H9 (cell line): ENCODE measurements around the gene RIOK3. TPM values are rescaled to one million over a fixed set of nuclear protein-coding genes. Genes with fewer than 3 reads are reported as not detected.

Experiments
- DNase-seq: peaks from one replicate; pipeline ENCODE4 v3.0.0-alpha.2; 2017
- H2AFZ ChIP-seq: one replicate; pipeline ENCODE4 v1.6.1; 2013; ENCODE audit warnings: mild to moderate bottlenecking, low read length, control low read depth, moderate library complexity
- H2AK5ac ChIP-seq: 2 replicates; pipeline ENCODE4 v1.6.1; 2013; ENCODE audit warnings: low read length, control low read depth, mixed read lengths; ENCODE audit not compliant: insufficient read length
- H2BK120ac ChIP-seq: one replicate; pipeline ENCODE4 v1.6.1; 2013; ENCODE audit warnings: low read depth, mild to moderate bottlenecking, low read length, control low read depth, inconsistent platforms; ENCODE audit not compliant: poor library complexity, severe bottlenecking
- H2BK12ac ChIP-seq: 2 replicates; pipeline ENCODE4 v1.6.1; 2013; ENCODE audit warnings: low read length, control low read depth, mixed read lengths, low read depth; ENCODE audit not compliant: insufficient read length
- H2BK15ac ChIP-seq: 2 replicates; pipeline ENCODE4 v1.6.1; 2013; ENCODE audit warnings: low read depth, low read length, control low read depth
- H2BK20ac ChIP-seq: one replicate; pipeline ENCODE4 v1.6.1; 2013; ENCODE audit warnings: low read depth, mild to moderate bottlenecking, low read length, control low read depth, inconsistent platforms; ENCODE audit not compliant: poor library complexity, severe bottlenecking
- H2BK5ac ChIP-seq: 2 replicates; pipeline ENCODE4 v1.6.1; 2013; ENCODE audit warnings: low read length, control low read depth, mixed read lengths; ENCODE audit not compliant: insufficient read length
- H3K14ac ChIP-seq: 2 replicates; pipeline ENCODE4 v1.6.1; 2013; ENCODE audit warnings: low read length, control low read depth; ENCODE audit not compliant: insufficient read depth
- H3K18ac ChIP-seq: 2 replicates; pipeline ENCODE4 v1.6.1; 2013; ENCODE audit warnings: low read depth, mild to moderate bottlenecking, mixed read lengths, low read length, control low read depth; ENCODE audit not compliant: insufficient read length
- H3K23ac ChIP-seq: 2 replicates; pipeline ENCODE4 v1.6.1; 2013; ENCODE audit warnings: low read length, control low read depth, mixed read lengths, low read depth; ENCODE audit not compliant: insufficient read length
- H3K23me2 ChIP-seq: 2 replicates; pipeline ENCODE4 v1.6.1; 2013; ENCODE audit warnings: low read depth, mild to moderate bottlenecking, mixed read lengths, low read length, control low read depth; ENCODE audit not compliant: insufficient read length, poor library complexity, severe bottlenecking
- H3K27ac ChIP-seq: 2 replicates; pipeline ENCODE4 v1.5.1; 2013; ENCODE audit warnings: low read length, control low read depth, mixed read lengths, low read depth; ENCODE audit not compliant: insufficient read length
- H3K27me3 ChIP-seq: 2 replicates; pipeline ENCODE4 v1.6.1; 2013; ENCODE audit warnings: low read length, control low read depth, inconsistent platforms; ENCODE audit not compliant: insufficient read depth
- H3K4ac ChIP-seq: 2 replicates; pipeline ENCODE4 v1.6.1; 2013; ENCODE audit warnings: low read depth, mild to moderate bottlenecking, control low read depth, inconsistent platforms, low read length, moderate library complexity
- H3K4me1 ChIP-seq: 2 replicates; pipeline ENCODE4 v1.6.1; 2013; ENCODE audit warnings: low read length, control low read depth, inconsistent platforms; ENCODE audit not compliant: insufficient read depth
- H3K4me2 ChIP-seq: 2 replicates; pipeline ENCODE4 v1.6.1; 2013; ENCODE audit warnings: low read length, control low read depth, mixed read lengths; ENCODE audit not compliant: insufficient read length, insufficient read depth
- H3K56ac ChIP-seq: 2 replicates; pipeline ENCODE4 v1.6.1; 2013; ENCODE audit warnings: low read depth, mild to moderate bottlenecking, mixed read lengths, low read length, control low read depth; ENCODE audit not compliant: insufficient read length
- H3K79me1 ChIP-seq: 2 replicates; pipeline ENCODE4 v1.6.1; 2013; ENCODE audit warnings: low read depth, mild to moderate bottlenecking, moderate library complexity, low read length, control low read depth, inconsistent platforms; ENCODE audit not compliant: insufficient read depth, poor library complexity, severe bottlenecking
- H3K79me2 ChIP-seq: 2 replicates; pipeline ENCODE4 v1.6.1; 2013; ENCODE audit warnings: low read length, control low read depth, inconsistent platforms; ENCODE audit not compliant: insufficient read depth
- H3K9ac ChIP-seq: 2 replicates; pipeline ENCODE4 v1.6.1; 2013; ENCODE audit warnings: low read length, control low read depth, mixed read lengths; ENCODE audit not compliant: insufficient read length; ENCODE audit errors: extremely low read depth
- H3K9me3 ChIP-seq: one replicate; pipeline ENCODE4 v1.6.1; 2013; ENCODE audit warnings: low read depth, low read length, inconsistent platforms; ENCODE audit not compliant: control insufficient read depth
- H3T11ph ChIP-seq: one replicate; pipeline ENCODE4 v1.6.1; 2013; ENCODE audit warnings: mild to moderate bottlenecking, low read length, control low read depth, inconsistent platforms
- H4K20me1 ChIP-seq: one replicate; pipeline ENCODE4 v1.6.1; 2013; ENCODE audit not compliant: control insufficient read depth, insufficient read length, insufficient read depth
- H4K5ac ChIP-seq: 2 replicates; pipeline ENCODE4 v1.6.1; 2013; ENCODE audit warnings: low read depth, mild to moderate bottlenecking, mixed read lengths, low read length, control low read depth; ENCODE audit not compliant: insufficient read length
- H4K8ac ChIP-seq: replicated peaks from 2 replicates; pipeline ENCODE4 v1.6.1; 2013; ENCODE audit warnings: low read length, control low read depth, mixed read lengths, low read depth; ENCODE audit not compliant: insufficient read length
- H4K91ac ChIP-seq: 2 replicates; pipeline ENCODE4 v1.6.1; 2013; ENCODE audit warnings: low read depth, mild to moderate bottlenecking, moderate library complexity, mixed read lengths, low read length, control low read depth; ENCODE audit not compliant: insufficient read length
- H3K27ac Mint-ChIP-seq, 3 experiments: 2 replicates in 2 of 3; 3 replicates in 1 of 3; pipeline ENCODE4 v1.8.0; 2020 to 2021; ENCODE audit warnings: mixed read lengths in 3 of 3, mild to moderate bottlenecking in 1 of 3, moderate library complexity in 1 of 3
- H3K27me3 Mint-ChIP-seq: 2 replicates; pipeline ENCODE4 v1.8.0; 2021; ENCODE audit warnings: low read depth, mild to moderate bottlenecking, moderate library complexity, mixed read lengths
- H3K36me3 Mint-ChIP-seq, 3 experiments: 2 replicates in 2 of 3; 3 replicates in 1 of 3; pipeline ENCODE4 v1.8.0; 2020 to 2021; ENCODE audit warnings: low read depth in 3 of 3, mixed read lengths in 3 of 3; ENCODE audit not compliant: insufficient read depth in 1 of 3
- H3K4me1 Mint-ChIP-seq, 2 experiments: 2 replicates each; pipeline ENCODE4 v1.8.0; 2020; ENCODE audit warnings: mixed read lengths in 2 of 2
- H3K4me3 Mint-ChIP-seq, 2 experiments: 2 replicates in 1 of 2; 3 replicates in 1 of 2; pipeline ENCODE4 v1.8.0; 2020 to 2021; ENCODE audit warnings: mild to moderate bottlenecking in 2 of 2, mixed read lengths in 2 of 2, moderate library complexity in 1 of 2
- H3K9me3 Mint-ChIP-seq, 2 experiments: 2 replicates in 1 of 2; 3 replicates in 1 of 2; pipeline ENCODE4 v1.8.0; 2020; ENCODE audit warnings: mild to moderate bottlenecking in 2 of 2, mixed read lengths in 2 of 2, moderate library complexity in 1 of 2
- WGBS: extraction: QIAGEN DNeasy Blood & Tissue Kit; methylation state at CpG from one replicate; pipeline ENCODE4 v1.1.7; 2013; ENCODE audit warnings: missing lambda C conversion rate, low lambda C conversion rate, mixed read lengths; ENCODE audit not compliant: insufficient read length; ENCODE audit errors: extremely low coverage; 5-methylcytosine and 5-hydroxymethylcytosine counted together
- total RNA-seq: library from RNA; stranded (reverse); gene quantifications from 2 replicates; pipeline ENCODE4 v1.2.1, GENCODE V29; 2021
- TF ChIP-seq, protein P1 (sequence below): fragments of 200-600 bp; sonication (generic); conservative IDR thresholded peaks from 3 replicates; pipeline ENCODE4 v1.8.0; 2021; ENCODE audit warnings: antibody characterized with exemption, mild to moderate bottlenecking

The RIOK3 gene
- total RNA-seq, 1 experiment from 2014 or later = 34.6 TPM

GRCh38 chr18:23503963-23504344 is 50.9 kb downstream of the RIOK3 start:
- H4K8ac ChIP-seq = no peak overlapping the region
- no peak overlapping the region for H4K5ac ChIP-seq
- H3K4me2 ChIP-seq = peak overlapping the region; percentile 82
- H2BK120ac ChIP-seq = no peak overlapping the region
- no peak overlapping the region for H4K91ac ChIP-seq
- H2BK15ac ChIP-seq = no peak overlapping the region
- Mint-ChIP-seq H3K27ac (peak overlapping the region in 2 of 3 experiments; percentile 7 to 44; a peak in 1 of 7 replicates), H3K4me1 (peaks cover 19 to 23% of the 10 kb centered on the region in 2 experiments), H3K4me3 (peak overlapping the region; percentile 89 to 92), H3K36me3 (peaks cover 0 to 12% (median 7%) of the 10 kb centered on the region in 3 experiments; a peak in 4 of 7 replicates), H3K27me3 (peaks cover 19% of the 10 kb centered on the region), H3K9me3 (no peaks in the 10 kb centered on the region)
- no peak for DNase-seq
- H3K23ac ChIP-seq = no peak overlapping the region
- H3K14ac ChIP-seq = no peak overlapping the region
- no peak overlapping the region for H2BK20ac ChIP-seq
- TF ChIP-seq, protein P1, sequence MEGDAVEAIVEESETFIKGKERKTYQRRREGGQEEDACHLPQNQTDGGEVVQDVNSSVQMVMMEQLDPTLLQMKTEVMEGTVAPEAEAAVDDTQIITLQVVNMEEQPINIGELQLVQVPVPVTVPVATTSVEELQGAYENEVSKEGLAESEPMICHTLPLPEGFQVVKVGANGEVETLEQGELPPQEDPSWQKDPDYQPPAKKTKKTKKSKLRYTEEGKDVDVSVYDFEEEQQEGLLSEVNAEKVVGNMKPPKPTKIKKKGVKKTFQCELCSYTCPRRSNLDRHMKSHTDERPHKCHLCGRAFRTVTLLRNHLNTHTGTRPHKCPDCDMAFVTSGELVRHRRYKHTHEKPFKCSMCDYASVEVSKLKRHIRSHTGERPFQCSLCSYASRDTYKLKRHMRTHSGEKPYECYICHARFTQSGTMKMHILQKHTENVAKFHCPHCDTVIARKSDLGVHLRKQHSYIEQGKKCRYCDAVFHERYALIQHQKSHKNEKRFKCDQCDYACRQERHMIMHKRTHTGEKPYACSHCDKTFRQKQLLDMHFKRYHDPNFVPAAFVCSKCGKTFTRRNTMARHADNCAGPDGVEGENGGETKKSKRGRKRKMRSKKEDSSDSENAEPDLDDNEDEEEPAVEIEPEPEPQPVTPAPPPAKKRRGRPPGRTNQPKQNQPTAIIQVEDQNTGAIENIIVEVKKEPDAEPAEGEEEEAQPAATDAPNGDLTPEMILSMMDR = no peak
- H3K79me1 ChIP-seq = no peaks in the 10 kb centered on the region
- no peak overlapping the region for H2AFZ ChIP-seq
- H4K20me1 ChIP-seq = no peaks in the 10 kb centered on the region
- no peaks in the 10 kb centered on the region for H3K4me1 ChIP-seq
- H3K27me3 ChIP-seq = no peaks in the 10 kb centered on the region
- no peak overlapping the region for H3K18ac ChIP-seq
- no peak overlapping the region for H2AK5ac ChIP-seq
- H3K4ac ChIP-seq = no peak overlapping the region
- H3K9me3 ChIP-seq = no peaks in the 10 kb centered on the region
- no peak overlapping the region for H2BK5ac ChIP-seq
- no peak overlapping the region for H3T11ph ChIP-seq
- H3K9ac ChIP-seq = no peak overlapping the region
- no peak overlapping the region for H3K27ac ChIP-seq
- no CpG with 5 or more reads among the region's 21 CpGs for WGBS
- H2BK12ac ChIP-seq = no peak overlapping the region
- H3K23me2 ChIP-seq = peaks cover 3% of the 10 kb centered on the region
- H3K79me2 ChIP-seq = no peaks in the 10 kb centered on the region
- H3K56ac ChIP-seq = no peak overlapping the region
